ENCODE results near the gene ARR3.

- TF ChIP-seq CTCF (IDR thresholded peaks at IDR 0.05) (no peak), POLR2AphosphoS5 (IDR thresholded peaks at IDR 0.05) (no peak), POLR2A (IDR thresholded peaks at IDR 0.05) (no peak), EP300 (IDR thresholded peaks at IDR 0.05) (no peak)
Measured at GRCh38 chrX:70252491-70252890, 15.6 kb upstream of the ARR3 start.
